T-helper 1 cell treated with Interleukin-12 subunit alpha and Interleukin-12 subunit beta and Interleukin-4 antibody, amounts not matched to agents 30 ng/mL and 1 ng/mL, for 36 hours (primary cell): ENCODE measurements around the gene TTC9B. TPM values are rescaled to one million over a fixed set of nuclear protein-coding genes. Genes with fewer than 3 reads are reported as not detected.
"Not testable (repeated sequence)": the region's sequence is repeated elsewhere in the genome, so short reads cannot be mapped to it uniquely, and the experiment has no call there.

Source experiments
- intact Hi-C: fragments of 100-400 bp; cut with micrococcal nuclease; formaldehyde crosslinking; loops from one replicate; pipeline ENCODE4 v1.15.1; 2024
- total RNA-seq: library from RNA; stranded (reverse); gene quantifications from 2 replicates; pipeline ENCODE4 v1.2.3, GENCODE V29; 2022

Gene TTC9B
- total RNA-seq, 1 donor from 2014 or later = not detected

DNA sequence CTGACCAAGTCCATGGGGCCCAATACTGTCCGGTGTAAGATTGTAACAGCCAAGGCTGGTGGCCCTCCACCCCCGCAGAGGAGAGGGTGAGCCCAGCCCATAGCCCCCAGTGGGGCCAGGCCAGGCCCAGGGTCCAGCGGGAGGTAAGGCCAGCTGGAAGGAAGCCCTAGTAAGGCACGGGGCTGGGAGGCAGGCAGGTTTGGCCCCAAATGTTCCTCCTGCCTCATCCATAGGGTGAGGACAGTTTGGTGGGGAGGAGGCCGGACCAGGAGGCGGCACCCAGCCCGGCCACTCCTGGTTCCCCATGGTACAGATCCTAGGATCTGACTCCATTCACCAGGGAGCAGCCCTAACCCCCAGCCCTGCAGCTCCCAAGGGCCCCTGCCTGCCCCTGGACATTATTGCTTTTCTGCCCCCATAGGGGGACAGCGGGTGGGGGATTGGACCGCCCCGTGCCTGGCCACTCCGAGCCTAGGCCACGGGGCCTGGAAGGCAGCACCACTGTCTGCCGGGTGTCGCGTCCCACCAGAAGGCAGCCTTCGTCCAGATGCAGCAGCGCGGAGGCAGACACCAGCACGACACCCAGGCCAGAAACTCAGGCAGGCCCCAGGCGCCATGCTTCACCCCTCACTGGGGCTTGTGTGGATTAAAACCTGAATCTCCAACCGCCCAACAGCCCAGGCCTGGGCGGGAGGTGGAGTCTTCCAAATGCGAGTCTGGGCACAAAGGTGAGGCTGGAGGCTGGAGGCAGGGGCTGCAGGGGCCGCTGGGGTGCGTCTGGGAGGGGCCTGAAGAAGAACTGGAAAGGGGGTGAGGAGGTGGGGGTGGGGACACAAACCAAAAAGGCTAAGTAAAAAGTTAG, 15.0 kb upstream of the TTC9B start:
- intact Hi-C loops = no loop called here

DNA sequence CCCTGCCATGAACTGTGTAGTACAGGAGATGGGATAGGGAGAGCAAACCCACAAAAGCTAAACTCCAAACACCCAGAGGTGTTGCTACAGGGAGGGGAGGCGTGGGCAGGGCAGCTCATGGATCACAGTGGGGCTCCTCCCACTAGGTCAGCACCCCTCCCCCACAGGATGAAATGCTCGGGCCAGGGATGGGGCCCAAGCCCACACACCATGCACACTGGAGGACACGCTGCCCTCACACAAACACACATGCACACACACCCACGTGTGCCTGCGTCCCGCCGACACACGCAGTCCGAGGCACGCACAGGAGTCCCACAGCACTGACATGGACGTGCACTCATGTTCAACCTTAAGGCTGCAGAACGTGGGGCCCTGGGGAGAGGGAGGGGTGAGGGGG, 14.3 kb upstream of the TTC9B start:
- intact Hi-C loops = no loop called here

DNA sequence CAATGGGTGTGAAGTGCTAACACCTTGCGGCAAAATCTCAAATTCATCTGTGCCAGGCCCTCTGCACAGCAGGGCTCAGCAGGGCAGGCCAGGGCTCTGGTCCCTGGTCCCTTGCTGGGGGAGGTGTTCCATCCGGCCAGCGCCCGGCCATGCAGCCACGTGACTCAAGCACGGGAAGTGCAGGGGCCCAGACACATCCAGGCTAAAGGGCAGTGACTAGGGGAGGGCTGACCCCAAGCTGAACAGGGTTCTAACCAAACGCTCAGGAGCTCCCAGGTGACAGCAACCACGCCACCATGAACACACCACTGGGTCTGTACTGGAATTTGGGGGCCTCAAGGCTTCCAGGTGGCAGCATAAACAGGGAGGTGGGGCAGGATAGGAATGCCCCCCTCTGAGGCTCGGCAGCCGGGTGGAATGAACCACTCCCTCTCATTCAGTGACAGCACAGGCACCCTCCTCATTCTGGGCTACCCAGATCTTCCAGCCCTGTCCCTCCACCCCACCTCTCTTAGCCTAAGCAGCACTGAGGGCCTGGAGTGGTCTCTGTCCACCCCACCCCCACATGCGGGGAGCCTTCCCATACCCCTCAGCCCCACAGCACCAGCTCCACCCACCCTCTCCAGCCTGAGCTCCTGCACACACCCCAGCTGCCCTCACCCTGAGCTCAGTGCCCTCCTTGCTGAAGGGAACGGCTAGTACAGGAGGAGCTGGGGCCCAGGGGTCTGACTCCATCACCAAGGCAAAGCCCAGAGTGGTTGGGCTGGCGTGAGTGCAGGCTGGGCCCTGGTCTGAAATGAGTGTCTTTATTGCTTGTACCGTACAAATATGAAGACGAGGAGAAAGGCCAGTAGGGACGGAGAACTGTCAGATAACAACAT, 13.6 kb upstream of the TTC9B start:
- intact Hi-C loops = no loop called here

DNA sequence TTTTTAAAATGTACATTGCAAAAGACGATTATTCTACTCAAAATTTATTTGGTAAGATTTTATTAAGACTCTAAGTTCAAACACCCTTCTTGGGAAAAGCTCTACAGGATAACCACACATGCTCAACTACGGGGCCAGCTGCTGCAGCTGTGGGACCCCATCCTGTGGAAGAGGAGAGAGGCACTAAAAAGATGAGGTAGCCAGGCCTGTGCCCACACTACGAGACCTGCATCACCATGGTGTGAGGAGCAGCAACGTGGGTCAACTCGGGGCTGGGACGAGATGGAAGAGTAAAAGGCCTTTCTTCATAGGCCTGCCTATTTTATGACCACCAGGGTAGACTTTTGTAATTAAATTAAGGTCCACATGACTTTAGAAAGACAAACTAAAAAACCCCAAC, 12.9 kb upstream of the TTC9B start:
- intact Hi-C loops = no loop called here

DNA sequence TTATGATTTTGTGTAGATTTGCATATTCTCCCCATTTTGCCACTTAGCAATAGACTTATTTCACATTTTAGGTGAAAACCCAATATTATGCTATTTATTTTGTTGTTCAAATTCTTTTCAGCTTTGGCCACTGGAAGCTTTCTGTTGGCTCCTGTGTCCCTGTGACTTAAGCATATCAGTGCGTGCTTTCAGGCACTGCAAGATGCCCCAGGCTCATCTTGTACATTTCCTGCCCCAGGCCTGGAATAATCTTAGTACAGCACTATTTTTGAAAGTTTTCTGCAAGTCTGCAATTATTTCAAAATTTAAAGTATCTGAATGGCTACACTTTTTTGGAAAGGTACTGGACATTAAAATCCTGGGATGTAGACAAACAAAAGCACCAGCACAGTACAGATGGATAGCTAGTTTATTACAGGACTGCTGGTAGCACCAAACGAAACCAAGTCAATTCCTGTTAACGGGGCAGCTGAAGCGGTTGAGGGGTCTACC, 11.8 kb upstream of the TTC9B start:
- intact Hi-C loops = no loop called here

DNA sequence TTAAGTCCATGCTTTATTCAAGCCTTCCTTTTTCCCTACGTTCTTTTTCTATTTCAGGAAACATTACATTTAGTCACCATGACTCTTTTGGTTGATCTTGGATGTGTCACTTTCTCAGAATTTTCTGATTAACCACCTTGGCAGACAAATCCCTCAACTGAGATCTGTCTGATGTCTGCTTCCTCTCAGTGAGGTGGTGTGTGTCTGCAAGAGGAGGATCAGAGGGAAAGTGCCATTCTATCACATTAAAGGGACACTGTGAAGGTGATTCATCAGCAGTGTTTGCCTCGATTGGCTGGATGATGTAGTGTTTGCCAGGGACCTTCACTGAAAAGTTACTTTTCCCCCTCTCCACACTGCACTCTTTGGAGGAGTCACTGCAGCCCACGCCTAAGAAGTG, 11.3 kb upstream of the TTC9B start:
- intact Hi-C loops = no loop called here

DNA sequence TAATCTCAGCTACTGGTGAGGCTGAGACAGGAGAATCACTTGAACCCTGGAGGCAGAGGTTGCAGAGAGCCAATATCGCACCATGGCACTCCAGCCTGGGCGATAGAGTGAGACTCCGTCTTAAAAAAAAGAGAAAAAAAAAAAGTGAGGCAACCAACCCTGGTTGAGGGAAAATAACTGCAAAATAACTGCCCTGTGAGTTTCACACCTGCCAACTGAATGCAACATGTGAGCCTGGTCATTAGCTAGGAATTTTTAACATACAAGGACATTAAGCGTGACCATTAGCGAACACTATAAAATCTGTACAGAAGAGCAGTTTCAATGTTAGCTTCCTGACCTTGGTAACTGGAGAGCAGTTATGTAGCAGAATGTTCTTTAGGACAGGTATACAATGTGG, 10.7 kb upstream of the TTC9B start:
- intact Hi-C loops = no loop called here

DNA sequence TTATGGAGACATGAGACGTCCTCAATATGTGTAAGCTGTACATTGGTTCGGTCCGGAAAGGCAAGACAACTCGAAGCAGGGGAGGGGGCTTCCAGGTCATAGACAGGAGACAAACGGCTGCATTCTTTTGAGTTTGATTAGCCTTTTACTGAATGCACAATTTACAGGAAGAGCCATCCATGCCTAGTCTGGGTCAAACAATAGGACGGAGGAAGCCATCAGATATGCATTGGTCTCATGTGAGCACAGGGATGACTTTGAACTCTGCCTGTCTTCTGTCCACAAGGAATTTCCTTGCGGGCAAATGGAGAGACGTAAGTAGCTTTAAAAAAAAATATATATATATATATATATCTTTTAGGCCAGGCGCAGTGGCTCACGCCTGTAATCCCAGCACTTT, 10.2 kb upstream of the TTC9B start:
- intact Hi-C loops = no loop called here

DNA sequence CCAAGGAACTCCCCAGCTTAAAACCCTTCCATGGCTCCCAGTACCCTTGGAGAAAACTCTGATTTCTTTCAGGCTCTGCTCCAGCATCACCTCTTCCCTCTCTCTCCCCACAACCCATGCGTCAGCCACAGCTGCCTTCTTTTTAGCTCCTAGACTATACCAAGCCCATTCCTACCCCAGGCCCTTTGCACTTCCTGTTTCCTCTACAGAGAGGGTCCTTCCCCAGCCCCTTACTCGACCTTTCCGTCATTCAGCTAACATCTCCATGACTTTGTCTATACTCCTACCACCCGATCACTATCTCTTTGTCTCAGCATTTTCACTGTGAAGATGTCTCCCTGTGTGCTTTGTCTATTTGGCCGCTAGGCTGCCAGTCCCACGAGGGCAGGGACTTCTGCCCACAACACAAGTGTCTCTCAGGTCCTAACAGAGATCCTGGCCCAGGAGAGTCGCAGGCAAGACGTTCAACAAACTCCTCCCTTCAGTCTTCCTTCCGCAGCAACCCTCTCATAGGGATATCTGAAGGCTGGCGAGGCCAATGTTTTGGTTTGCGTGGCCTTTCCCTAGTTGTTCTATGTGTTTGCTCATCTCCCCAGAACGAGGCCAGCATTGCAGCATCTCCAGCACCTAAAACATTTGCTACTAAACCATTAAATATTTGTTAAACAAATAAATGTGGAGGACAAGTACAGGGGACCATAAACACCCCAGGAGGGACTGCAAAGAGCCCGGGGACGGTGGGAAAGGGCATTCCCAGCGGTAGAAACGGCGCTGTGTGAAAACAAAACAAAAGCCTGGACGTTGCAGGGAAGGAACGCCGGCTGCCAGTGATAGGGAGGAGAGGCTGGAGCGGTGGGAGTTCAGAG, 7.5 kb upstream of the TTC9B start:
- intact Hi-C loops = no loop called here

DNA sequence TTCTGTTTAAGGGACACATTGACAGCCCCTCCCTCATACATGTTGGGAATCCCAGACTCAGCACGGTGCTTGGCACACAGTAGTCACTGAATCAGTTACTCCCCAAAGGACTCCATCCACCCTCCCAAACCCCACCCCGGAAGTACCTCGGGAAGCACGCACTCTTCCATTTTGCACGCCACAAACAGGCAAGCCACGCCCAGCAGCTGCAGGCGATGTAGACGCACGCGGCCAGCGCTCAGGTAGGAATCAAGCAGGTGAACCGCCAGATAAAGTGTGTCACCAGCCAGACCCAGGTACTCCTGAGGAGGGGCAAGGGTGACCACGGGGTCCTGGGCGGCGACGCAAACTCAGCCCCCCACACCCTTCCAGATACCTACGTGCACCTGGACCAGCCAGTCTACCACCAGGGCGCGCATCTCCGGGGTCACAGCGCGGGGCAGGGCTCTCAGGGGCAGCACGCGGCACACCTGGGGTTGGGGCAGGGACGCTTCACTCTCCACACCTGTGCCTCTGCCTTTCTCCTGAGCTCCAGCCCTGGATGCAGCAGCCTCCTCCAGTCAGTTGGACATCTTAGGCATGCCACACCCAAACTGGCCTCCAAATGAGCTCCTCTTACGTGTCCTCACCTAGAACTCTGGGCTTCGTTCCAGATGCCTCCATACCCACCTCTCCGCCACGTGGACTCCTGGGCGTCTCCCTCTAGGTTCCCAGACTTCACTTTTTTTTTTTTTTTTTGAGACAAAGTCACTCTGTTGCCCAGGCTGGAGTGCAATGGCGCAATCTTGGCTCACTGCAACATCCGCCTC, 6.4 kb upstream of the TTC9B start:
- intact Hi-C loops = loop anchor here (5.0 kb wide), 1 partner anchor 252 kb away; the partner anchor contains the start of gene PSMC4

DNA sequence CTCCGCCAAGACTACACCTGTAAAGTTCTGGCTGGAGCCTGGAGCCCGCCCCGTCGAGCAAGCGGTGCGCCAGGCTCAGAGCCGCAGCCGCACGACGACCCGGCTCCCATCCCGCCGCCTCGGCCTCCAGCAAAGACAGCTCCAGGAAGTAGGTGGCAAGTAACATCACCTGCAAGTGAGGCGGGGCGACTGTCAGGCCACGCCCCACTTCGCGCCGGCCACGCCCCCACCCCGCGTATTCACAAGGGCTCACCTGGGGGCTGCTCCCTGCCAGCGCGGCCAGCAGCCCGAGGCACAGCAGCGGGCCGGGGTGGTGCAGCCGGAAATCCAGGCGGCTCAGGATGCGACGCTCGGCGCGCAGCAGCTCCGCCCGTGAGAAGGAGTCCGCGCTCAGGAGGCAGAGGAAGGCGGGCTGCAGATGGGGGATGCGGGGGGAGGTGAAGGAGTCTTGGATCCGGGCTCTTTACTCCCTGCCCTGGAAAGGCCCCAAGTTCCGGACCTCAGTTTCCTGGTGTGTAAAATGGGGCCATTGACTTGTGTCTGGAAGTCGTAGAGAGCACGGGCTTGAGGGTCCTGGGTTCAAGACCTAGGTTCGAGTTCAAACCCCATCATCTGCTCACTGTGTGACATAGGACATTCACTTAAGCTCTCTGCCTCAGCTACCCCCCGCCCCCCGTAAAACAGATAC, 5.1 kb upstream of the TTC9B start:
- intact Hi-C loops = loop anchor here (2.0 to 5.0 kb wide), 2 partner anchors 62 to 251 kb away; partner anchors contain the start of genes AKT2 and PSMC4

DNA sequence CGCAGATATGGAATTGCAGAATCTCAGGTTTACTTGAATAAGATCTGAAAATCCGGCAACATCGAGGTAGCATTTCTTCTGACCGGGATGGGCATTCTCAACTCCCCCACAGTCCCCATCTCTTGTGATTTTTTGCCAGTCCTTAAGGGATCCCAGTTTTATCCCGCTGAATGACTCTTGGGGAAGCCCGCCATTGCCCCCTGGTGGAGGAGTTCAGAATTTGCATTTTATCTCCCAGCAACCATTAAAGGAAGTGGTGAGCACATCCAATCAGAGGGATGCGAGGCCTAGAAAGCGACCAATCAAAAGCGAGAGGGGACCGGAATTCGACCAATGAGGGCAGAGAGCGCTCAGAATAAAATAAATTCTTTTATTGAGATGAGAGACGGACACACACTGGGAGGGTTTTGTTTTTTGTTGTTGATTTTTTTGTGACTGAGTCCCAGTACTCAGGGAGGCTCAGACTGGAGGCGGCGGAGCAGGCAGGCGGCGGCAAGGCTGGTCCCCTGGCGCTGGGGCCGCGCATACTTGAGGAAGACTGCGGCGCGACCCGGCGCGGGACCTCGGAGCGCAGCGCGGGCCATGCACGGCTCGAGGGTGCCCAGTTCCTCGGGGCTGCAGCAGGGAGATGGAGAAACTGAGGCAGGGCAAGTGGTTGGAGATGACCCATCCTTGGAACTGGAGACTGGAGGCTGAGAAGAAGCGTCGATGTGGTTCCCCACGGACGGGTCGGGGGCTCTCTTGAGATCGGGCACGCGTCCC, 3.9 kb upstream of the TTC9B start:
- intact Hi-C loops = loop anchor here (1.0 to 5.0 kb wide), 6 partner anchors 31 to 429 kb away; partner anchors contain the start of genes AKT2, MAP3K10 and PSMC4

DNA sequence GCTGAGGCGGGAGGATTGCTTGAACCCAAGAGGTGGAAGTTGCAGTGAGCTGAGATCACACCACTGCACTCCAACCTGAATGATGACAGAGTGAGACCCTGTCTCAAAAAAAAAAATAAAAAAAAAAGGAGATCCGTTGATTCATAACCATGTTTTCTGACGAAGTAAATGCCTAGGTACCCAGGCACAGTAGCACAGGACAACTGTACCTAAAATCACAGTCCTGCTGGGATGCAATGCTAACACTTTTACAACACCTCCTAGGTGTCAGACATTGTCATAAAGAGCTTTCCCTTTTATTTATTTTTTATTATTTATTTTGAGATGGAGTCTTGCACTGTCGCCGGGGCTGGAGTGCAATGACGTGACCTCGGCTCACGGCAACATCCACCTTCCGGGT, 2.5 kb upstream of the TTC9B start:
- intact Hi-C loops = loop anchor here (5.0 kb wide), 1 partner anchor 248 kb away; the partner anchor contains the start of gene PSMC4

DNA sequence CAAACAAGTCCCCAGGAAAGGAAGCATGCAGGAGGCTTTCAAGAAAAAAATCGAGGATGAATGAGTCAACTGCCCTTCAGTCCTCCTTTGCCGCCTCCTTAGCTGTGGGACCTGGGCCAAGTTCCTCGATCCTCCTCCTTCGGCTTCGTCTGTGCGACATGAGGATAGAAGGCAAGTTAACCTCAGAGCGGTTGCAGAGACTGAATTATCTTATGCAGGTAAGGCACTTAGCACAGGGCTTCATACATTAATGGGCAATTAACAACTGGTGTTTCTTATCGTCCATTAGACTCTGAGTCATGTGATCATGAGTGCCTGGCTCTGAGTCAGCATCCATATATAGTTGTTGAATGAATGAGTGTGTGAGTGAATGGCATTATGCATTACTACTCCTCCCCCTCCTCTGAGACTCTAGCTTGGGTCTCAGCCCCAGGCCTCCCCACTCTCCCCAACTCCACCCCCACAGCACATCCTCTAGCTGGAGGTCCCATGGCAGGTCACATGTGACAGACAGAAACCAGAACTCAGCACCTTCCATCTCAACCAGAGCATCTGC, 1.6 kb upstream of the TTC9B start:
- intact Hi-C loops = loop anchor here (5.0 kb wide), 1 partner anchor 247 kb away; the partner anchor contains the start of gene PSMC4

DNA sequence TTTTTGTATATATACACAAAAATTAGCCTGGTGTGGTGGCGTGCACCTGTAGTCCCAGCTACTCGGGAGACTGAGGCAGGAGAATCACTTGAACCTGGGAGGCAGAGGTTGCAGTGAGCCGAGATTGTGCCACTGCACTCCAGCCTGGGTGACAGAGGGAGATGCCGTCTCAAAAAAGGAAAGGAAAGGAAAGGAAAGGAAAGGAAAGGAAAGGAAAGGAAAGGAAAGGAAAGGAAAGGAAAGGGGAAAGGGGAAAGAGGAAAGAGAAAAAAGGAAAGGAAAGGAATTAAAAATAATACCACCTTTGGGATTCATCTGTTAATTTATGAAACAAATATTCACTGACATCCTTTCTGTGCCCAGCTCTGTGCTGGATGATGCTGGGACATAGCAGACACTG, 845 bp upstream of the TTC9B start:
- intact Hi-C loops = not testable (repeated sequence)

DNA sequence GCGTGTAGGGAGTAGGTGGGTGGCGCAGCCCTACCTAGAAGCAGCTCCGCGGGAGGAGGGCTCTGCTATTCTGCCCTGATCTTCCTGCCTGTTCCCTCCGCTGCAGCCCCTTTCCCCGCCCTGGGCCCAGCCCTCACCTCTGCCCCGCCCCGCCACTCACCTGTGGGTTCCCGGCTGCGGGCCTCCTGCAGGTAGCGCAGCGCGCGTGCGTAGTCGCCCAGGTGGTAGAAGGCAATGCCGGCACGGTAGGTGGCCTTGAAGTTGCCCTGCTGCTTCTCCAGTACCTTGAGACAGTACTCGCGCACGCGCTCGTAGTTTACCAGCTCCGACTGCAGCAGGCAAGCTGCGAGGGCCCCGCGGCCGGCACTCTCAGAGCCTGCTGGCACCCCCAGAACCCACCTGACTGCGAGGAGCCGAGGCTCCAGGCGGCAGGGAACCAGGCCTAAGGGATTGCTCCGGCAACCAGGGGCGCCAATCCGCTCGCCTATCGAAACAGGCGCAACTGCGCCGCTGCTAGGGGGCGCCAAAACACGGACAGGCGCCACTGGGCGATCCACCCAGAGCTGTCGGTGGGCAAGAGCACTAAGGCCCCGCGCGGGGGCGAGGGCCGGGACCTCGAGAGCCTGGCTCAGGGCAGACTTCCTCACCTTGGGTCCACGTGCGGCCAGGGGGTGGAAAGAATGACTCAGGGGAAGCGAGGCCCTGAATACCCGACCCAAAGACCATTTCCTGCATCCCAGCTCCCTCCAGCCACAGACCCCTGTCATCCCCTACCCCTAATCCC, 965 bp downstream of the TTC9B start:
- intact Hi-C loops = no loop called here

DNA sequence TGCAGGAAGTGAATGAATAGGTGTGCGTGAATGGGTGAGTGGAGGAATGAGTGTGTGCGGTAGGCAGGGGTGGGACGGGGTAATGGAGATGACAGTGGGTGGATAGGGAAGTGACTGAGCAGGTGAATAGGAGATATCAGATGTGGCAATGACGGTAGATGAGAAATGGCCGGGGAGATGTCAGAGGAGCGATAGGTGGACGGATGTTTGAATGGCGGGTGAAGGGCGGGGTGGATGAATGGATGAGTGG, 1.5 kb downstream of the TTC9B start:
- intact Hi-C loops = no loop called here
